Left ventricle myocardium inferior (tissue), 1 donor: ENCODE data around the gene SEPTIN1. TPM values are rescaled to one million over a fixed set of nuclear protein-coding genes. Genes with fewer than 3 reads are reported as not detected.

ENCODE experiments used
- DNase-seq: peaks from one replicate; pipeline ENCODE4 v3.0.0-alpha.2; 2020
- H3K27ac ChIP-seq: fragments of 200-600 bp; replicated peaks from 2 replicates; pipeline ENCODE4 v1.8.0; 2021
- H3K27me3 ChIP-seq: fragments of 200-600 bp; 2 replicates; pipeline ENCODE4 v1.8.0; 2021; ENCODE audit warnings: low read depth
- H3K36me3 ChIP-seq: fragments of 200-600 bp; 2 replicates; pipeline ENCODE4 v1.8.0; 2021
- H3K4me1 ChIP-seq: fragments of 200-600 bp; 2 replicates; pipeline ENCODE4 v1.8.0; 2021
- H3K4me3 ChIP-seq: fragments of 200-600 bp; 2 replicates; pipeline ENCODE4 v1.8.0; 2021; ENCODE audit warnings: mild to moderate bottlenecking, moderate library complexity
- H3K9me3 ChIP-seq: fragments of 200-600 bp; replicated peaks from 2 replicates; pipeline ENCODE4 v1.8.0; 2021
- CTCF ChIP-seq: fragments of 200-600 bp; IDR thresholded peaks from 2 replicates; pipeline ENCODE4 v1.8.0; 2021; ENCODE audit warnings: antibody characterized with exemption, mild to moderate bottlenecking, borderline replicate concordance
- intact Hi-C: fragments of 100-400 bp; cut with micrococcal nuclease; formaldehyde crosslinking; loops from one replicate; pipeline ENCODE4 v1.11.0; 2022
- long read RNA-seq: library from polyadenylated mRNA; unstranded; transcript quantifications from one replicate; pipeline ENCODE4 v2.0.0, GENCODE V29; 2021
- total RNA-seq: library from RNA; stranded (reverse); fragmentation: NEBNext Ultra II Directional; extraction: Animal tissue kit (Norgen Biotek cat#: 25700); gene quantifications from one replicate; pipeline ENCODE4 v1.2.1, GENCODE V29; 2021
- donor health status: DM: no; HTN: yes; CAD: no; lungs with severe emphysema.

The SEPTIN1 gene
- 1.3 TPM for total RNA-seq
- long read RNA-seq, partial matches to known transcripts = 1 of 1 reads
- long read RNA-seq, other reads (novel, unspliced or antisense) = 0 of 1 reads

GRCh38 chr16:30382111-30382881, at the start of gene SEPTIN1:
TSS of gene SEPTIN1 (minus strand) at chr16:30382561. CDS start at chr16:30382542, 19 bp downstream.
- peaks cover 14% of the 10 kb centered on the region for H3K4me1 ChIP-seq
- H3K9me3 ChIP-seq = no peaks in the 10 kb centered on the region
- no peak within 1 kb of the TSS for H3K27ac ChIP-seq
- H3K36me3 ChIP-seq = no peaks in the 10 kb centered on the region
- H3K27me3 ChIP-seq = no peaks in the 10 kb centered on the region
- DNase-seq = no peak
- TF ChIP-seq CTCF = no peak
- intact Hi-C loops = no loop called here
- H3K4me3 ChIP-seq = no peak within 1 kb of the TSS

GRCh38 chr16:30430428-30430970, 48.1 kb upstream of the SEPTIN1 start:
- Histone ChIP-seq H3K27ac (peak overlapping the region; percentile 82), H3K4me3 (peak overlapping the region; percentile 88), H3K36me3 (peaks cover 10% of the 10 kb centered on the region), H3K9me3 (no peaks in the 10 kb centered on the region), H3K4me1 (peaks cover 20% of the 10 kb centered on the region), H3K27me3 (no peaks in the 10 kb centered on the region)
- TF ChIP-seq CTCF = no peak
- DNase-seq = peak; percentile 22
- intact Hi-C loops = no loop called here

GRCh38 chr16:30429678-30430427, 47.5 kb upstream of the SEPTIN1 start, which contains the start of gene DCTPP1:
TSS of gene DCTPP1 (minus strand) at chr16:30430030. CDS start at chr16:30429980, 50 bp downstream.
- Histone ChIP-seq H3K9me3 (no peaks in the 10 kb centered on the region), H3K4me1 (peaks cover 20% of the 10 kb centered on the region), H3K4me3 (peak within 1 kb of the TSS; percentile 88), H3K27me3 (no peaks in the 10 kb centered on the region), H3K36me3 (peaks cover 11% of the 10 kb centered on the region), H3K27ac (peak within 1 kb of the TSS; percentile 82)
- peak; percentile 94 for DNase-seq
- peak; percentile 81 for TF ChIP-seq CTCF
- intact Hi-C loops = no loop called here

GRCh38 chr16:30429418-30429677, 47.0 kb upstream of the SEPTIN1 start:
- H3K27ac ChIP-seq = peak overlapping the region; percentile 82
- no peaks in the 10 kb centered on the region for H3K9me3 ChIP-seq
- intact Hi-C loops = no loop called here
- peaks cover 15% of the 10 kb centered on the region for H3K36me3 ChIP-seq
- peaks cover 20% of the 10 kb centered on the region for H3K4me1 ChIP-seq
- no peak for DNase-seq
- H3K27me3 ChIP-seq = no peaks in the 10 kb centered on the region
- H3K4me3 ChIP-seq = peak overlapping the region; percentile 88
- no peak for TF ChIP-seq CTCF

GRCh38 chr16:30428055-30428454, 45.7 kb upstream of the SEPTIN1 start:
- peaks cover 28% of the 10 kb centered on the region for H3K36me3 ChIP-seq
- H3K27ac ChIP-seq = no peak overlapping the region
- no peak overlapping the region for H3K4me3 ChIP-seq
- peaks cover 20% of the 10 kb centered on the region for H3K4me1 ChIP-seq
- no peaks in the 10 kb centered on the region for H3K27me3 ChIP-seq
- intact Hi-C loops = no loop called here
- DNase-seq = no peak
- no peak for TF ChIP-seq CTCF
- no peaks in the 10 kb centered on the region for H3K9me3 ChIP-seq
